GM12873 (cell line): ENCODE measurements around the gene PRKG1.

Source experiments
- TF ChIP-seq, protein P1 (sequence below): IDR thresholded peaks from 2 replicates; pipeline ENCODE4 v1.5.1; 2012; ENCODE audit warnings: low read depth, mild to moderate bottlenecking, moderate library complexity, low read length, control low read depth; ENCODE audit not compliant: insufficient read depth; ENCODE audit errors: missing control alignments

Gene PRKG1

DNA sequence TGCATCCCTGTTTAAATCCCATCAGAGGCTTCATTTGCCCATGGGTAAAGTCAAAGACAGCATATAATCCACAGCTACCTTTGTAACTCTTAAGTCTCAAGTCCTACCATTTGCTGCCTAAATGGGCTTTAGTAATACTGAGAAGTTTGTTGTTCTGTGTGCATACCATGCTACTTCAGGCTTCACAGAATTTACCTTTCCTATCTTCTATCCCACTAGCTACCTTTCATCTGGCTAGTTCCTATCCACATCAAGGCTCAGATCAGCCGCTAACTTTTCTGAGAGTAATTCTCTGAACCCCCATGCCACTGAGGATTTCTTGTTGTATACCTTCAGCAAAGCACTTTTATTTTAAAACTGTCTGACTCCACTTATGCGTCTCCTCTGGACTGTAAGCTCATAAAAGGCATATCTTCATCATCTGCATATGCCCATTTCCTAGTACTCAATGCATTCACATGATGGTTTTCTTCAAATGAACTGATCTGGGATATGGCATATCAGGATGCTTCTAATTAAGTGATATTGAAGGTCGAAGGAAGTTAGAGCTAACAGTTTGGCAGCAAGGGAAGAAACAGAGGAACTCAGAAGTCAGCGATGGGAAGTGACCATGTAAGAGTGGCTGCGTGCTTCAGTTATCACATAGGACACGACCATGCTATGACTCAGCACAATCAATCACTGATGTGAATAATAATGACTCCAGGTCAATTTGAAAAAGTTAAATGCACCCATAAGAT is 955.9 kb downstream of the PRKG1 start:
- TF ChIP-seq, protein P1, sequence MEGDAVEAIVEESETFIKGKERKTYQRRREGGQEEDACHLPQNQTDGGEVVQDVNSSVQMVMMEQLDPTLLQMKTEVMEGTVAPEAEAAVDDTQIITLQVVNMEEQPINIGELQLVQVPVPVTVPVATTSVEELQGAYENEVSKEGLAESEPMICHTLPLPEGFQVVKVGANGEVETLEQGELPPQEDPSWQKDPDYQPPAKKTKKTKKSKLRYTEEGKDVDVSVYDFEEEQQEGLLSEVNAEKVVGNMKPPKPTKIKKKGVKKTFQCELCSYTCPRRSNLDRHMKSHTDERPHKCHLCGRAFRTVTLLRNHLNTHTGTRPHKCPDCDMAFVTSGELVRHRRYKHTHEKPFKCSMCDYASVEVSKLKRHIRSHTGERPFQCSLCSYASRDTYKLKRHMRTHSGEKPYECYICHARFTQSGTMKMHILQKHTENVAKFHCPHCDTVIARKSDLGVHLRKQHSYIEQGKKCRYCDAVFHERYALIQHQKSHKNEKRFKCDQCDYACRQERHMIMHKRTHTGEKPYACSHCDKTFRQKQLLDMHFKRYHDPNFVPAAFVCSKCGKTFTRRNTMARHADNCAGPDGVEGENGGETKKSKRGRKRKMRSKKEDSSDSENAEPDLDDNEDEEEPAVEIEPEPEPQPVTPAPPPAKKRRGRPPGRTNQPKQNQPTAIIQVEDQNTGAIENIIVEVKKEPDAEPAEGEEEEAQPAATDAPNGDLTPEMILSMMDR = no peak

DNA sequence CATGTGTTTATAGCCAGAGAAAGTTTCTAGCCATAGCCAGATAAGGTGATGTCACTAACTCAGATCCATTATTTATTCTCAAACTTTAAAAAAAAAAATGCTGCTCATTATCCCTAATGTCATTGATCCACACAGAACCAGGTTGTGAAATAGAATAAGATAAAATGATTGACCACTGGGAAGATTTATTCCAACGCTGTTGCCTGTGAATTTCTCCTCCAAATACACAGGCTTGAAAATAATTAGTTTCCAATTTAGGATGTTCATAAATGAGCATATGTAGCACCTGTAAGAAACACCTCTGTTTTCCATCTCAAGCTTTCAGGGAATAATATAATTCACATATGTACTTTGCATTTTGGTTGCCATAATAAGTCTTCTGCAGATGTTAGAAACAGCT is 956.7 kb downstream of the PRKG1 start:
- TF ChIP-seq, protein P1 = no peak

DNA sequence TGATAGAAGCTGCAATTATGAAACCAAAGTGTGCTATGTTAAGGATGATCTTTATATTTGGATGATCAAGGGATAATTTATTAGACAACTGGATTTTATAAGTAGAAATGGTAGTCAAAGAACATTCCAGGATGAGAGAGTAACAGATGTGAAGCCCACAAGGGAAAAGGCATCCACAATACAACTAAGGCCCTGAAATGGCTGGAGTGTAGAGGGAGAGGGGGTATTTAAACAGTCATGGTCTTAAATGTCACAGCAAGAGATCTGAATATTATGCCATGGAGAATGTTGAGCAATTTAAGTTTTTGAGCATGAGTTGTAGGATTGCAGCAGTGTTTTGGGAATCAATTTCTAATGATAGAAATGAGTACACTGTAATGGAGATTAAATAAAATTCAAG is 957.5 kb downstream of the PRKG1 start:
- TF ChIP-seq, protein P1 = no peak

DNA sequence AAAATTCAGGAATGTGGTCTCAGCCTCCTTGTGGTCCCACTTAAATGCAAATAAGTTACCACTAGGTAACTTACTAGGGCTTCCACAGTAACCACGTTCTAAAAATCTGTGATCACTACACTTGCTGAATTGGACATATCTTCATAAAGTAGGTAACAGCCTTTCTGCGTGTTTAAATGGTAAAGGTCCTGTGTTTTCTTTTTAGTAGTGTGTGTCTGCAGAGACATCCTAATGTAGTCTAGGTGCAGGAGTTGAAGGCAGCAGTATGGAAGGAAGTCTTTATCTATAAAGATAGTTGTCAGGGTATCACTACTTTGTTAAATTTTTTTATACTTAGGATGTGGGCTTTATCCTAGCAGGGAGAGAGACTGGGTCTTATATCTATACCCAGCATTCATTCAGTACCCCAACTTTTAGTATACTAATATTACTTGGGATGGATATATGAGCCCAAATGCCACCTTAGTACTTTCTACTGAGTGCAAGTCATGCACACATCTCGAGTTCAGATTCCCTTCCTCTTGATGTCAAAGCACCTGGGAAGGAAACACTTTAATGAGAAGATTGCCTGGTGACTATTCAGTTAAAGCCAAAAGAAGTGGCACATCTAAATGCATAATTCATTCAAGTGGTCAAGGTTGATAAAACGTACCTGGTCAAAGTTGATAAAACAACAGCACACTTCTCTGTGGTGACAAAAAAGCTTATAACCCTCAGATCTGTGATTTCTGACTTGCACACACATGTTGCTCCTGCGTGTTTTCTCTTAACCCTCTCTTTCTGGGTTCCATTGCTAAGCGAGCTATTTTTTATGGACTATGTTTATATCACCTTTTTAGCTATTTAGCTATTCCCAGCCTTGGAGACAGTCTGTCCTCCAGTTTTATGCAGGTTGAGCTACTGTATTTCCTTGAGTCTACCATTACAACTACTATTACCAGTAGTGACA is 958.7 kb downstream of the PRKG1 start:
- TF ChIP-seq, protein P1 = no peak

DNA sequence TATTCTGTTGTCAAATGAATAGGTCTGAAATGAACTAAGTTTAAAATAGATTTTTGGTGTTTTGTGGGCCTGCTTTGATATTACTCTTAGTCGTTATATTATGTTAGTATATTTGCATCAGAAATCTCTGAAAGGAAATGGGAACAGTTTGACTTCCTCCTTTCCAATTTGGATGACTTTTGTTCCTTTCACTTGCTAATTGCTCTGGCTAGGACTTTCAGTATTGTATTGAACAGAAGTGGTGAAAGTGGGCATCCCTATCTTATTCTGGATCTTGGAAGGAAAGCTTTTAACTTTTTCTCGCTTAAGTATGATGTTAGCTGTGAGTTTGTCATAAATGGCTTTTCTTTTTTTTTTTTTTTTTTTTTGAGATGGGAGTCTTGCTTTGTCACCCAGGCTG is 966.2 kb downstream of the PRKG1 start:
- TF ChIP-seq, protein P1 = no peak

DNA sequence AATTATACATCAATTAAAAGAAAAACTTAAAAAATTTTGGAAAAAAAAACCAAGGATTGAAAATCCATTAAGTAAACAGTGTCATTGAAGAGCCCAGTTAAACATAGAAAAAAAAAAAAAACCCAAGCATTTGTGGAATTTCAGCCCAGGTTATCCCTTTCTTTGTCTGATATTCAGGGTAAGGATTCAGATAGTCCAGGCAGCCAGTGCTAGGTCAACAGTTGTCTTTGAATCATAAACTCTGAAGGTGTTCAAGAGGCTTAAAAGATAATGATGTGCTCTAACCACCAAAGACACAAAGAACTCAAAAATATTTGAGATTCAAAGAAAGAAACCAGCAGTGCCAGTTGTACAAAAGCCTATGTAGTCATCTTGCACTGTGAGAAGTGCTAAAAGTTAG is 969.5 kb downstream of the PRKG1 start:
- TF ChIP-seq, protein P1 = no peak

DNA sequence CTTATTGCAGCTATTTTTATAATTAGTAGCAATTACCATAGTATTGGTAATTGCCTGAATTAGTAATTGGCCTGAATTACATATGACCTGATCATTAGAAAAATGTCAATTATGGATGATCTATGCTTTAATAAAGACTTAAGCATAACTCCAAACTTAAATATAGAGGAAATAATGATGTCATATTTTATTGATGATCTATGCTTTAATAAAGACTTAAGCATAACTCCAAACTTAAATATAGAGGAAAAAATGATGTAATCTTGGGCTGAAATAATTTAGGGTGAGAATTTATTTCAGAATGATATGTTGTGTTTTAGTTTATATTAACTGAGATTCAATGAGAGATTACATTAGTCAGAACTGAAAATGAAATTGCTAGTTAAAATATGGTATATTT is 973.8 kb downstream of the PRKG1 start:
- TF ChIP-seq, protein P1 = no peak
